HG03095 (cell line): ENCODE measurements around the gene EEIG1.

ENCODE experiments used
- ATAC-seq: cut with Tn5 transposase; IDR thresholded peaks from one replicate; pipeline ENCODE4 v1.9.1; 2021; ENCODE audit warnings: moderate library complexity; ENCODE audit not compliant: unreplicated experiment

Gene EEIG1

DNA sequence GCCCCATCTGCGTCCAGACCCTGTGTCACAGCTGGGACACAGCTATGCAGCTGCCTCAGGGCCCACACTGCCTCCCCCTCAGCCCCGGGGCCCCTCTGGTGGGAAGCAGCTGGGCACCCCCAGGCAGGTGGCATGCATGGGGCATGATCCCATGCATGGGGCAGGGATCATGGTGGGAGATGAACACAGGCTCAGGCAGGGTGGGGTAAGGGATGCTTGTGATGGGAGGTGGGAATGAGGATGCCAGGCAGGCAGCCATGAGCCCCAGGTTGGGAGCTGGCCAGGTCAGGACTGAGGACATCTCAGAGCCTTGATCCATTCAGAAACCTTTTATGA lies 19.7 kb downstream of the EEIG1 start:
- no peak for ATAC-seq

- no peak for ATAC-seq
These were observed 20.2 kb downstream of the EEIG1 start for GRCh38 chr9:127960410-127961154.

DNA sequence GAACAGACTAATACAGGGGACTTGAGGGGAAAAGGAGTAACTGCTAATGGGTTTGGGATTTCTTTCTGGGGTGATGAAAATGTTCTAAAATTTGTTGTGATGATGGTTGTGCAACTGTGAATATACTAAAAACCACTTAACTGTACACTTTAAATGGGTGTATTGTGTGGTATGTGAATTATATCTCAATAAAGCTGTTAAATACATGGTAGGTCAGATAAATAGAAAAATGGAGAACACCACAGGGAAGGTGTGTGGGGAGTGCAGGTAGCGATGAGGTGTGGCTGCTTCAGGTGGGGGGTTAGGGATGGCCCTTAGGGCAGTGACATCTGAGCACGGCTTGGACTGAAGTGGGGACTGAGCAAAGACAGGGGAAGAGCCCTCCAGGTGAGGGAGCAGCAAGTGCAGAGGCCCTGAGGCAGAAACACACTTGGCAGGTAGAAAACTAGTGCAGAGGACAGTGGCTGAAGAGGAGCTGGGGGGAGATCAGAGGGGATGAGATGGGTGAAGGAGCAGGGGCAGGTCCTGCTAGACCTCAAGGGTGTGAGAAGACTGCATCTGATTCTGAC lies 20.9 kb downstream of the EEIG1 start:
- no peak for ATAC-seq

DNA sequence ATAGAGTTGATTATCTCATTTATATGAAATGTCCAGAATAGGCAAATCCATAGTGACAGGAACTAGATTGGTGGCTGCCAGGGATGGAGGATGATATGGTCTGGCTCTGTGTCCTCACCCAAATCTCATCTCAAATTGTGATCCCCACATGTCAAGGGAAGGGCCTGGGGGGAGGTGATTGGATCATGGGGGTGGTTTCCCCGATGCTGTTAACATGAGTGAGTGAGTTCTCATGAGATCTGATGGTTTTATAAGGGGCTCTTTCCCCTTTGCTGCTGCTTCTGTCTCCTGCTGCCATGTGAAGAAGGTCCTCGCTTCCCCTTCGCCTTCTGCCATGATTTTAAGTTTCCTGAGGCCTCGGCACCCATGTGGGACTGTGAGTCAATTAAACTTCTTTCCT lies 21.4 kb downstream of the EEIG1 start:
- no peak for ATAC-seq

DNA sequence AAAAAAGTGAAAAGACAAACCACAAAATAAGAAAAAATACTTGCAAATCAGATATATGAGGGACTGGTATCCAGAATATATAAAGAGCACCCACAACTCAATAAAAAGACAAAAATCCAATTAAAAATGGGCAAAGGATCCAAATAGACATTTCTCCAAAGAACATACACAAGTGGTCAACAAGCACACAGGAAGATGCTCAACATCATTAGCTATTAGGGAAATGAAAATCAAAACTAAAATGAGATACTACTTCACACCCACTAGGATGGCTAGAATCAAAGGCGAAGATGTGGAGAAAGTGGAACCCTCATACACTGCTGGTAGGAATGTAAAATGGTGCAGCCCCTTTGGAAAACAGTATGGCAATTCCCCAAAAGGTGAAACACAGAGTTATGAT lies 22.1 kb downstream of the EEIG1 start:
- no peak for ATAC-seq

- ATAC-seq = peak; percentile 61
These were observed 25.3 kb downstream of the EEIG1 start for GRCh38 chr9:127955294-127956015.

DNA sequence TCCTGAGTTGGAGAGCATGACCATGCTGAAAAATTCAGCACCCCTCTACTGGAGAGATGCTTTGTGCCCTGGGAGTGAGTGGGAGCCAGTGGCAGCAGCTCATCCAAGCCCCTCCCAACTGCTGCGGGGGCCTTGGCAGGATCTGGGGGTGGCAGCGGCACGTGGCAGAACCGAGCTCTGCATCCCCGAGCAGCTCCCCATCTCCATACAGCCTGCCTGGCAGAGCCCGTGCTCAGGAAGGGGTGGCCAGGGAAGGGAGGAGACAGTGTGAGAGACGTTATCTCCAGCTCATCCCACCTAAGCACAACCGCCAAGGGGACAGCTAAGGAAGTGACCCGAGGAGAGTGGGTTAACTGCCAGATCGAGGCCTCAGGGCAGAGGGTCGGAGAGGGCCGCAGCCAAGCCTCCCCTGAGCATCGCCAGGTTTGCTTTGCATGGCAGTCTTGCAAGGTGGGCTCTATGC lies 25.9 kb downstream of the EEIG1 start:
- no peak for ATAC-seq

DNA sequence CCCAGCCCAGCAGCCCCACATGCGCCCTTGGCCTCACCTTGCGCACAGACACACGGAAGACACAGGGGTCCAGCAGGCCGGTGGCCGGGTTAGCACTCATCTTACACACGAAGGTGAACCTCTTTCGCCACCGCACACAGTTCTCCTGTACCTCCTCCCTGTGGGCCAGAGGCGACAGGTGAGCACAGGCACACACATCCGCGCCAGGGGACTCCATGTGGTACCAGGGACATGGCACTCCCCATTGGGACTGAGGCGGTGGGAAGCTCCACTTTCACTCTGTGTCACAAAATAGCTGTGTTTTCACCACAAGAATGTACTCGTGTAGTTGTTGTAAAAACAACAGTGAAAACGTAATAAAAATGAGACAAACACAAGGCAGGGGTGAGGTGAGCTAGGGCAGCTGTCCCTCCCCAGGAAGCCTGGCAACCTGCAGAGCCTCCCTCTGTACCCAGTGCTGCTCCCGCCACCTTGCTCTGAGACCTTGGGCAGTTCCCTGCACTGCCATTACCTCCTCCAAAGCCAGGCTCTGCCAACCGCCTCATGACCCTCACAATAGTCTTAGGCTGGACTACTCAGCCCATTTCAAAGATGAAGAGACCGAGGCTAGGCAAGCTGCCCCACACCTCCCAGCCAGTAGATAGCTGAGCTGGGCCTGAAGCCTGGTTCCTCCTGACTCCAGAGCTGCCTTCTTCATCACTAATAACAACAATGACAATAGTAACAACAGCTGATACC lies 26.9 kb downstream of the EEIG1 start:
- ATAC-seq = no peak

- ATAC-seq = no peak
These were observed 27.6 kb downstream of the EEIG1 start for GRCh38 chr9:127953154-127953553.

DNA sequence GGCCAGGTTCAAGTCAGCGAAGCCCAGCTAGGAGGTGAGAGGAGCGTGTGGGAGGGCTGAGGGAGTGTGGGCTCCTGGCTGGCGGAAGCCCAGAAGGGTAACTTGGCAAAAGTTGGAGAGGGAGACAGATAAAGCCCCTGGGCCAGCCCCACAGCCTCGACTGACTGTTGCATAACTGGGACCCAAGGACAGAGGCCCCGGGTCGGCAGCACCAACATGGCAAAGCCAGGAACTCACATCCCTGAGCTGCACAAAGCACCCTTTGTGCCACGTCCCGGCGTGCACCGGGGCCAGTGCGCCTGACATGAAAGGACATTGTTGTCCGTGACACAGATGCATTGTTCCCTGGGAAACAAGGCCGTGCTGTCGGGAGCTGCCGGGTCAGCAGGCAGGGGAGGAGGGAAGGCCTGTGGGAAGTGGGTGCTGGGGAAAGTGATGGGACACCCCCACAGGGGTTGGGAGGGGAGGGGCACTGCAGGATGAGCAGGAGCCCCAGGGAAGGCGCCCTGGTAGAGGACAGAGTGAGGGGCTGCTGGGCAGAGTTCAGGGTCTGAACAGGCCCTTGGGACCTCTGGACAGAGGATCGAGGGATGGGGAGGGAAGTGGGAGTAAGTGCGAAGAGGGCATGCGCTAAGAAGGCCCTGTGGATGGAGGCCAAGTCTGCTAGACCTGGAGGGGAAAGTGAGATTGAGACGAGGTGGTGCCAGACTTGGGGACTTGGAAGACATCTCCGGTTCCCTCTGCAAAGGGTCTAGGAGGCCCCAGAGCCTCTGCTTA lies 30.1 kb downstream of the EEIG1 start:
- no peak for ATAC-seq

DNA sequence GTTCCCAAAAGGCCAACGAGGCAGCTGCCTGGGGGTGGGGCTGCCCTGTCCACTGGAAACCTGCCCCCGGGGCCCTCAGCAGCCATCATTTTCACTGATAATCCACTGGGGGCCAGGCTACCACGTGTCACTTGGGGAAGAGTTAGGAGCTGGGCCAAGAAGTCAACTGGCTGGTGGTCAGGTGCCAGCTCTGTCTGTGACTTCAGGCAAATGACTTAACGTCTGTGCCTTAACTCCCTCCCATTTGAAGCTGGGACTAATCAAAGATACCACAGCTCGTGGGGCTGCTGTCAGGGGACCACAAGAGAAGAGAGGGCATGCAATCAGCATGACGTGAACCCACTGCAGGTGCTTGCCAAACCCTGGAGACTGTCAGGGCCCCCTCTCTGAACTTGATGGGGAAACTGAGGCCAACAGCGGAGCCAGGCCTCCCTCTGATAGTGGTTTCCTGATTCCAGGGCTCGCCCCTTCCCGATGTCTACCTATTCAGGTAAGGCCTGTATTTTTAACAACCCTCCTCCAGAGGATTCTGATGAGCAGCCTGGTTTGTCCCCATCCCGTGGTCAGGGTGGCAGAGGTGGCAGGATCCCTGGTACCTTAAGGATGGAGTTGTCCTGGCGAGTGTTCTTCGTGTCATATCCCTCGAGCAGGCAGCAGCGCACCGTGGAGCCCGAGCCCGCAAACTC lies 30.8 kb downstream of the EEIG1 start:
- ATAC-seq = no peak

DNA sequence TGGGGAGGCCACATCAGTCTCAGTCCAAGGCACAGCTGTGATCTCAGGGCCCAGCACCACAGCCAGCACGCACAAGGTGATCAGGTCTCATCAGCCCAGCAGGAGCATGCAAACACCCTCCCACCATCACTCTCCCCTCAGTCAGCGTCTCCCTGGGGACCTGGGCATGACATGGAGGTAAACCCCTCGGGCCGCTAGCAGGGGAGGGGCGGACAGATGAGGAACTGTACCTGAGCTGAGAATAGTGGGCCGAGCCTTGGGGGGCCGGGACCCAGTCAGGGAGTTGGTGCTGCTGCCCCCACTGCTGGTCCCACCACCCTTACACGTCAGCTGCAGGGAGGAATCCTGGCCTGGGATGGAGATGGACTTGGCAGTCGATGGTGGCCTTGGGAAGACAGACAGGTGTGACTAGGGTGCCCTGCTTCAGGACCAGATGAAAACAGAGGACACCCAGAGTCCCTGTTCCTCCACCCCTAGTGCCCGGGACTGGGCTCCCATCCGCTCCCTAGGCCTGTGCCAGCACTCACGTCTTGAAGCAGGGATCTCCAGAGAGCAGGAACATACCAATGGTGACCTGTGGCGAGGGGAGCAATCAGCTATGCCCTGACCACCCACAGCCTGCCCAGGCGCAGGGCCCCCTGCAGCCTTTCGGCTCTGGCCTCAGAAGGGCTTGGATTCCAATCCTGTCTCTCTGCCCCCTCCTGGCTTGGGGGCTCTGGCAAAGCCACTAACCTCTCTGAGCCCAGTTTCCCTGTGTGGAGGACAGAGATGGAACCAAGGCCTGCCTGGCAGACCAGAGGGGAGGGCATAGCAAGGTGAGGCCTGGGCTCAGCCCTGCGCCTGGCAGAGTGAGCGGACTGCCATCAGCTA lies 32.7 kb downstream of the EEIG1 start:
- no peak for ATAC-seq

GRCh38 chr9:127946728-127947127 lies 34.1 kb downstream of the EEIG1 start:
- ATAC-seq = no peak

GRCh38 chr9:127945942-127946341 lies 34.8 kb downstream of the EEIG1 start:
- ATAC-seq = no peak

DNA sequence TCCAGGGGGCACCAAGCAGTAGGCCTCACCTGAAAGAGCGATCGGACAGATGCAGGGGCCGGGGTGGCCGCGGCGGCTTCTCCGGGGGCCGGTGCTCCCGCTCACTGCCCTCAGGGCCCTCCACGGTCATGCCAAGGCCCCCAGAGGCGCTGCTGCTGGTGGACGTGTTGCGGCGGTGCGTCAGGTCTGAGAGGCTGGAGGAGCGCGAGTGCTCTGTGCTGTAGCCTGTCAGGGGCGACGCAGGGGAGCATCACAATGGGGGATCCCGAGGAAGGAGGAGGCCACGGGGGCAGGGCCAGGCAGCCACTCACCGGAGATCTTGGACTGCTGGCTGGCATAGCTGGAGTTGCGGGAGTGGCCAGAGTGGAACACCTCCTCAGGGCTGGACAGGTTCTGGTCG lies 35.5 kb downstream of the EEIG1 start:
- no peak for ATAC-seq

DNA sequence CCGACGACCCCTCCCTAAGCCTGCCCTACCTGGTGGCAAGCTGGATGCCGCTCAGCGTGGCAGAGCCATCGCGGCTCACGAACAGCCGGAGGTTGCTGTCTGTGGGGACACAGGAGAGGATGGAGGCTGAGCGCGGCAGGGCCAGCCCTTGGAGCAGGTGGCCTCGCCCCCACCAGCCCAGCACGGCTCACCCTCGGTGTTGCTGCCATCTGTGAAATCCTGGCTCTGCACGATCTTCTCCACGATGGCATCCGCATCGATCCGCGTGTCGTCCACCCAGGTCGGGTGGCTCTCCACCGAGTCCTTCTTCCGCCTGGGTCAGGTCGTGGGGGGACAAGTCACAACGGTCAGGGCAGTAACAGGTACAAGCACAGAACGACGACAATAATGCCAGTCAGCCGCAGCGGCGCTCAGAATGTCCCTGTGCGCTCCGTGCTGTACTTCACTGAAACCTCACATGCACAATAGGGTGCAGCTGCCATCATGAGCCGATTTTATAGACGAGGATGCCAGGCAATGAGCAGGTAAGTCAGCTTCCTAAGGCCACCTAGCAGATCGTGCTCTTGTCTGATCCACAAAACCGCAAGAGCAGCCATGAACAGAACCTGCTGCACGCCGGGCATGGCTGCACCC lies 36.1 kb downstream of the EEIG1 start:
- ATAC-seq = no peak

DNA sequence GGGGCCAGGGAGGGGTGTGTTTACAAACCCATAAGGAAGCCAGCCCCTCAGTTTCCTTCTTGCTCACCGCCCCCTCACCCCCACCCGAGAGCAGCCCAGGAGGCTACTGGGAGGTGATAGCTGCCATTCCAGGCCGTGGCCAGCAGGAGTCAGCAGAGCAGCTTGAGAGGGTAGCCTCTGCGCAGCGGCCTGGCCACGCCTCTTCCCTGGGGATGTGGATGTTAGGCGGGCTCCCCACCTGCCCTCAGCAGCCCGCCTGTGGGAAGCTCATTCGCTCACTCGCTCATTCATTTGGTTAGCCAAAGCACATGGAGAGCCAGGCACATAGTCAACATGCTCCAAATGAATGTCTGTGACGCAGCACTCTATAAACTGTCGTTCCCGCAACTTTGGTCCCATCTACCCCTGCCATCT lies 37.1 kb downstream of the EEIG1 start:
- no peak for ATAC-seq

DNA sequence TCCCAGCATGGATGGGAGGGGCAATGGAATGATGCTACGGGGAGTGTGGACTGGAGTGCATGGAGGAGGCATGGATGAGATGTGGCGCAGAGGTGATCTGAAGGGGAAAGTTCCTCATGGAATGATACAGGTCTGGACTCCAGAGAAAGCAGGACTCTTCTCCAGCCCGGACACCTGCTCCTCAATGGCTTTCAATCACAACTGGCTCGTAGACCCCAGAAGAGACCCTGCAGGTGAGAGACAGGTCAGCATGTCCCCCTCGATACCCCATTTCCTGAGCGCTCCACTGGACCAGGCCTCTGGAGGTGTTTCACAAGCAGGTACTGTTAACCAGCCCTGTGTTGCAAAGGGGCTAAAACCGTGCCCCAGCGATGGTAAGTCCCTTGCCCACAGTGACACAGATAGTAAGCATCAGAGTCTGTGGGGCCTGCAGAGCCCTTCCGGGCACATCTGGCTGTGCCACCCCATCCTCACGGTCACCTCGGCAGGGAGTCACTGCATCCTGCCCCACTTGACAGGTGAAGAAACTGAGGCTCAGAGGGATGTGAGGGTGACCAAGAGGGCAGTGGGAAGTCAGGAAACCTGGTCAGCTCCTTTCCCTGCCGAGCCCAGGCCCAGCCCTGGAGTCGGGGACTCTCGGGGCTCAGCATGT lies 37.7 kb downstream of the EEIG1 start:
- ATAC-seq = no peak
